DOHH2 (cell line): ENCODE measurements around the gene PTPRN2.
"Not testable (repeated sequence)": the region's sequence is repeated elsewhere in the genome, so short reads cannot be mapped to it uniquely, and the experiment has no call there.

Experiments
- H3F3A ChIP-seq: fragments of 200-600 bp; sonication (generic), shearing (Covaris generic); 2 replicates; pipeline ENCODE4 v1.6.0; 2016; ENCODE audit warnings: antibody characterized with exemption, mild to moderate bottlenecking; ENCODE audit not compliant: control insufficient read depth, insufficient read depth
- H3K27ac ChIP-seq: fragments of 200-600 bp; sonication (generic); 2 replicates; pipeline ENCODE4 v1.5.1; 2014; ENCODE audit warnings: low read depth, mild to moderate bottlenecking, low read length, moderate library complexity
- H3K27me3 ChIP-seq: fragments of 200-600 bp; sonication (generic); 2 replicates; pipeline ENCODE4 v1.6.1; 2014; ENCODE audit warnings: mild to moderate bottlenecking, low read length, mixed read lengths; ENCODE audit not compliant: control insufficient read depth
- H3K36me3 ChIP-seq: fragments of 200-600 bp; sonication (generic); 2 replicates; pipeline ENCODE4 v1.6.1; 2014; ENCODE audit warnings: mild to moderate bottlenecking, low read length, moderate library complexity, mixed read lengths; ENCODE audit not compliant: control insufficient read depth
- H3K4me1 ChIP-seq: fragments of 200-600 bp; sonication (generic); 2 replicates; pipeline ENCODE4 v1.6.1; 2014; ENCODE audit warnings: mild to moderate bottlenecking, low read length, mixed read lengths; ENCODE audit not compliant: control insufficient read depth
- H3K4me2 ChIP-seq: fragments of 200-600 bp; sonication (generic); 2 replicates; pipeline ENCODE4 v1.6.0; 2014; ENCODE audit warnings: mild to moderate bottlenecking, low read length, moderate library complexity
- H3K4me3 ChIP-seq: fragments of 200-600 bp; sonication (generic); 2 replicates; pipeline ENCODE4 v1.5.1; 2014; ENCODE audit warnings: mild to moderate bottlenecking, low read length, mixed read lengths
- H3K79me2 ChIP-seq: fragments of 200-600 bp; sonication (generic); 2 replicates; pipeline ENCODE4 v1.6.1; 2014; ENCODE audit warnings: mild to moderate bottlenecking, low read length, mixed read lengths; ENCODE audit not compliant: control insufficient read depth
- H3K9me2 ChIP-seq: fragments of 200-600 bp; sonication (generic); replicated peaks from 2 replicates; pipeline ENCODE4 v1.6.1; 2014; ENCODE audit warnings: mild to moderate bottlenecking, low read length, mixed read lengths; ENCODE audit not compliant: control insufficient read depth
- H3K9me3 ChIP-seq: fragments of 200-600 bp; sonication (generic); 2 replicates; pipeline ENCODE4 v1.6.1; 2014; ENCODE audit warnings: antibody characterized with exemption, low read length, mixed read lengths; ENCODE audit not compliant: control insufficient read depth, insufficient read depth
- H4K20me1 ChIP-seq: fragments of 200-600 bp; sonication (generic); 2 replicates; pipeline ENCODE4 v1.6.0; 2014; ENCODE audit warnings: low read depth, mild to moderate bottlenecking, antibody characterized with exemption, low read length, moderate library complexity; ENCODE audit not compliant: control insufficient read depth, insufficient read depth
- EZH2phosphoT487 ChIP-seq: fragments of 200-600 bp; sonication (generic); IDR thresholded peaks from 2 replicates; pipeline ENCODE4 v1.6.1; 2017; ENCODE audit warnings: borderline replicate concordance, mild to moderate bottlenecking, antibody characterized with exemption, low read length, moderate library complexity, mixed read lengths
- TF ChIP-seq, protein P1 (sequence below): fragments of 200-600 bp; sonication (generic); IDR thresholded peaks from one replicate; pipeline ENCODE4 v1.5.1; 2014; ENCODE audit warnings: antibody characterized with exemption, mild to moderate bottlenecking, low read depth, low read length; ENCODE audit not compliant: poor library complexity, severe bottlenecking

PTPRN2 gene

DNA sequence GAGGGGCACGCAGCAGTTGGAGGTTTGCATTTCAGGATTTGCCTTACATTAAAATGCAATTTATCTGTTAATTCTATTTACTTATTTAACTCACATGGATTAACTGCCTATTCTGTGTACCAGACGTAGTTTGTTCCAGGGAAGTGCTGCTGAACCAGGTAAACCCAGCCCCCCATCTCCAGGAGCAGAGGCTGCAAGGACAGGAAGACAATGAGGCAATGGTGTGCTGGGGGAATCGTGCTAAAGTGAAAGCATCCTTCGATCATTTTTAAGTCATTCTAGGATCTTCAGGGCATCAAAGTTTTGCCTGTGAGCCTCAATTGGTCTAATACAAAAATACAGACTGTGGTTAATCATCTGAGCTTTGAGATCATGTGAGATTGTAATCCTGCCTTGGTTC, 1084.4 kb downstream of the PTPRN2 start:
- H3F3A ChIP-seq, result no peaks in the 10 kb centered on the region
- no peaks in the 10 kb centered on the region for H3K9me2 ChIP-seq
- H3K36me3 ChIP-seq, result no peaks in the 10 kb centered on the region
- TF ChIP-seq, protein P1, sequence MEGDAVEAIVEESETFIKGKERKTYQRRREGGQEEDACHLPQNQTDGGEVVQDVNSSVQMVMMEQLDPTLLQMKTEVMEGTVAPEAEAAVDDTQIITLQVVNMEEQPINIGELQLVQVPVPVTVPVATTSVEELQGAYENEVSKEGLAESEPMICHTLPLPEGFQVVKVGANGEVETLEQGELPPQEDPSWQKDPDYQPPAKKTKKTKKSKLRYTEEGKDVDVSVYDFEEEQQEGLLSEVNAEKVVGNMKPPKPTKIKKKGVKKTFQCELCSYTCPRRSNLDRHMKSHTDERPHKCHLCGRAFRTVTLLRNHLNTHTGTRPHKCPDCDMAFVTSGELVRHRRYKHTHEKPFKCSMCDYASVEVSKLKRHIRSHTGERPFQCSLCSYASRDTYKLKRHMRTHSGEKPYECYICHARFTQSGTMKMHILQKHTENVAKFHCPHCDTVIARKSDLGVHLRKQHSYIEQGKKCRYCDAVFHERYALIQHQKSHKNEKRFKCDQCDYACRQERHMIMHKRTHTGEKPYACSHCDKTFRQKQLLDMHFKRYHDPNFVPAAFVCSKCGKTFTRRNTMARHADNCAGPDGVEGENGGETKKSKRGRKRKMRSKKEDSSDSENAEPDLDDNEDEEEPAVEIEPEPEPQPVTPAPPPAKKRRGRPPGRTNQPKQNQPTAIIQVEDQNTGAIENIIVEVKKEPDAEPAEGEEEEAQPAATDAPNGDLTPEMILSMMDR, result no peak
- H3K4me2 ChIP-seq, result no peak overlapping the region
- H3K27me3 ChIP-seq, result no peaks in the 10 kb centered on the region
- H3K4me1 ChIP-seq, result no peaks in the 10 kb centered on the region
- no peak overlapping the region for H3K4me3 ChIP-seq
- no peak overlapping the region for H3K27ac ChIP-seq
- H4K20me1 ChIP-seq, result no peaks in the 10 kb centered on the region
- no peaks in the 10 kb centered on the region for H3K79me2 ChIP-seq
- no peaks in the 10 kb centered on the region for H3K9me3 ChIP-seq

DNA sequence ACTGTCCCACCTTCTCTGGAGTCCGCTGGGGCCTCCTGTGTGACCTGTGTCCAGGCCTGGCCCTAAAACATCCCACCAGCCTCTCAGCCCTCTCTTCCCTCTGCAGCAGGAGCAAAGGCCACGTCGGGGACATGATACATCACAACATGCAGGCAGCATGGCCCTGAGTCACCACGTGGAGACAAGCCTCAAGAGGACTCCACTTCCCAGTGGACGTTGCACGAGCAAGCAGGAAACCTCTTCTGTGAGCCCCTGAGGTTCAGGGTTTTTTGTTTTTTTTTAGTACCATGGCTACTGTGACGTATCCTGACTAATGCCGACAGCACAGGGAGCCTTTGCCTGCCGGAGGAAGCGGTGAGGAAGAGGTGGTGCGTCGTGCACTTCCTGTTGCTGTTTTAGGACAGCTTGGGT, 1084.9 kb downstream of the PTPRN2 start:
- Histone ChIP-seq H3K27me3 (no peaks in the 10 kb centered on the region), H3K79me2 (no peaks in the 10 kb centered on the region), H3K9me3 (no peaks in the 10 kb centered on the region), H3F3A (no peaks in the 10 kb centered on the region), H3K4me3 (no peak overlapping the region), H3K9me2 (no peaks in the 10 kb centered on the region), H4K20me1 (no peaks in the 10 kb centered on the region), H3K4me1 (no peaks in the 10 kb centered on the region), H3K27ac (no peak overlapping the region), H3K36me3 (no peaks in the 10 kb centered on the region), H3K4me2 (no peak overlapping the region)
- TF ChIP-seq, protein P1, result no peak
- no peak for TF ChIP-seq EZH2phosphoT487

DNA sequence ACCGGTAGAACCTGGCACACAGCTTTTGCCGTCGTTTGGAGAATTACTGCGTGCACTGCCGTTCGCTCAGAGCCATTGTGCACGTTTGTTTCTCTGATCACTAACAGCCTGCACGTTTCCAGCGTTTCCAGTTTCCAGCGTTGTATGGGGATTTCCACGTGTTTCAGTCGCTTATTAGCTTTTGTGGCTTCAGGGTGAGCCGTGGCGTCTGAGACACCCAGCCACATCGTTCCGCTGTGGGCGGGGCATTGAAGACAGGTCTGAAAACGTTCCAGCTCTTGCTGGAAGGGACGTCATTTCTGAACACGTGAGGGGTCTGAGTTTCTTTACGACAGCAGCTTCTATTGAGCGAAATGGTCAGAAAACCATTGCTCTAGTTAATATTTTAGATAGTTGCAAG, 1086.0 kb downstream of the PTPRN2 start:
- no peaks in the 10 kb centered on the region for H3K4me1 ChIP-seq
- no peak for TF ChIP-seq EZH2phosphoT487
- TF ChIP-seq, protein P1, result no peak
- H3K27ac ChIP-seq, result no peak overlapping the region
- no peak overlapping the region for H3K4me2 ChIP-seq
- no peak overlapping the region for H3K4me3 ChIP-seq
- no peaks in the 10 kb centered on the region for H3K79me2 ChIP-seq
- no peaks in the 10 kb centered on the region for H3K36me3 ChIP-seq
- H4K20me1 ChIP-seq, result no peaks in the 10 kb centered on the region
- H3K27me3 ChIP-seq, result no peaks in the 10 kb centered on the region
- H3K9me2 ChIP-seq, result no peaks in the 10 kb centered on the region
- H3F3A ChIP-seq, result no peaks in the 10 kb centered on the region
- H3K9me3 ChIP-seq, result no peaks in the 10 kb centered on the region

DNA sequence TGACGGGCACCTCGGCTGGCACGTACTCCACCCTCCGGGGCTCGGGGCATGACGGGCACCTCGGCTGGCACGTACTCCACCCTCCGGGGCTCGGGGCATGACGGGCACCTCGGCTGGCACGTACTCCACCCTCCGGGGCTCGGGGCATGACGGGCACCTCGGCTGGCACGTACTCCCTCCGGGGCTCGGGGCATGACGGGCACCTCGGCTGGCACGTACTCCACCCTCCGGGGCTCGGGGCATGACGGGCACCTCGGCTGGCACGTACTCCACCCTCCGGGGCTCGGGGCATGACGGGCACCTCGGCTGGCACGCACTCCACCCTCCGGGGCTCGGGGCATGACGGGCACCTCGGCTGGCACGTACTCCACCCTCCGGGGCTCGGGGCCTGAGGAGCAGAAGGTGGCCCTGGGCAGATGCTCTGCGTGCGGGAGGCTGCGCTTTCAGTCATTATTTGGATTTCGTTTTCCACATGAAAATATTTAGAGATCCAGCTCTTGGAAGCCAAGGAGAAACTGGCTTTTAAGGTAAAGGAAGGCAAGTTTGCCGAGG, 1086.6 kb downstream of the PTPRN2 start:
- not testable (repeated sequence) for H3K4me3 ChIP-seq, H3K36me3 ChIP-seq, H3K4me1 ChIP-seq, H3K27ac ChIP-seq, H3K79me2 ChIP-seq, H4K20me1 ChIP-seq, H3F3A ChIP-seq, H3K9me2 ChIP-seq, H3K27me3 ChIP-seq, H3K4me2 ChIP-seq, H3K9me3 ChIP-seq
